HG03457 (cell line): ENCODE results near the gene ADAMTS17.
"Not testable (repeated sequence)": the region's sequence is repeated elsewhere in the genome, so short reads cannot be mapped to it uniquely, and the experiment has no call there.

Experiments
- ATAC-seq: cut with Tn5 transposase; IDR thresholded peaks from one replicate; pipeline ENCODE4 v1.9.1; 2021; ENCODE audit warnings: moderate number of reproducible peaks; ENCODE audit not compliant: unreplicated experiment

The ADAMTS17 gene

DNA sequence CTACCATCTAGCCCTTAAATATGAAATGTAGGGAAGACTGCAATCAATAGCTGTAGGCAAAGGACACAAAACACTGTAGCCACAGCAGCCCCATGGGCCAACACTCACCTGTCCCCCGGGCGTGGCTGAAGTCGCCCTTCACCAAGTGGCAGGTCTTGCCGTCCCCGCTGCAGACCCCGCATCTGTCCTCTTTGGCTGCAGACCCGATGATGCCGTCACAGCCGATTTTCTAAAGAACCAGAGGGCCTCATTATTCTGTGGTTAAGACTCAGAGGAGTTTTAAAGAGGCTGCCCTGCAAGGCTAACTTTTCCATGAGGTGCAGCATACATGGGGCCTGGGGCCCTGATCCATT lies 245.6 kb downstream of the ADAMTS17 start:
- no peak for ATAC-seq

GRCh38 chr15:100095541-100096247 lies 246.1 kb downstream of the ADAMTS17 start:
- ATAC-seq: no peak

DNA sequence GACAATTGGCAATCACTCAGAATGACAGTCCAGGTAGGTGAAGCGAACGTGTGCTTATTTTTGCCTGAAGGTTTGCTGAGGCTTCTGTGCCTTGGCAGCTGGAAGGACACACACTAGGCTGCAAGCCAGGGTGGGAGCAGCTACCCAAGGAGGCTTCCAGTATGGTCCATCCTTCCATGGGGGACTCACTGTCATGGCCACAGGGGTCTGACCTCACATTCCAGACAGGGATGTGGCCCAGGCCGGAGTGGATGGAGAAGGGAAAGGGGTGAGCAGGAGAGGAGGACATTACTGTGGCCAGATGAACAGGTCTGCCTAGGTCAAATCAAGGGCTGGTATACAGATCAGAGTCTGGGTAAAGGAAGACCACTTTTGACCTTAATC lies 247.7 kb downstream of the ADAMTS17 start:
- no peak for ATAC-seq

DNA sequence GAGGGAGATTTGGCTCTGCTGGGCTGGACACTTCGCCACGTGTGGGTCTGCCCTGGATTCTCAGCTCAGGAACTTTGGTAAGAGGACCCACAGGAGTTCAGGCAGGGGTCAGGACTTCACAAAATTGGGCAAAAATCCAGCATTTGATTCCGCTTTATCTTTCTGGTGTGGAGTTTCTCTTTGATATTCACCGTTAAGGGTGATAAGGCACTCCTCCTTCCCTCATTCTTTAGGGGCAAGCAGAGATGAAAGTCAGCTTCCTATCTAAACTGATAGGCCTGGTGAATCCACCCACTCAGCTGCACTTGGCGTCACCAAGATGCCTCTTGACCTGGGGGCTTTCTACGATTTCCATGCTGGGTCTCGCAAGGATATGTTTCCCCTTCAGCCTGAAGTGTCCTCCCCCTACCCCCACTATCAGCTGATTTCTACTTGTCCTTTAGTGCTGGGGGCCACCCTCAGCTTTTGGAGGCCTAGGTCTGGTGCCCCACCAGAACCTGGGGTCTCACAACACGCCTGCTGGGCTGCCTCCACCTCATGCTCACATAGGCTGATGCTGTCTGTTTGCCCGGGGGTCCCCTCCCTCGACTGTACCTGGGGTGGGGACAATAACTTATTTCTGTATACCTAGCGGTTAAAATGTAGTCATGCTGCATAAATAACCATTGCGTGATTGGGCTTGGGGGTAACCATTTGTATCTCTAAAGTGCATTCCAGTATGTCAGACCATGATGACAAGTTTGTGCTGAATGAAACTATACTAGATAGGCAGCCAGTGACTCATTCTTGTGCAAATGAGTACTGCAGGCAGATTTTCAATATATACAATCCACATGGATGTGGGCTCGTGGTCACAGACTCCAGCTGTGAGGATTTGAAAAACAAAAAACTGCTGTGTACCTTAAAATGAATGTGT lies 248.3 kb downstream of the ADAMTS17 start:
- no peak for ATAC-seq

GRCh38 chr15:100092034-100092433 lies 249.7 kb downstream of the ADAMTS17 start:
- ATAC-seq: no peak

- no peak for ATAC-seq
These were observed 251.4 kb downstream of the ADAMTS17 start for GRCh38 chr15:100090411-100090810.

GRCh38 chr15:100084042-100084821 lies 257.5 kb downstream of the ADAMTS17 start:
- ATAC-seq: not testable (repeated sequence)

DNA sequence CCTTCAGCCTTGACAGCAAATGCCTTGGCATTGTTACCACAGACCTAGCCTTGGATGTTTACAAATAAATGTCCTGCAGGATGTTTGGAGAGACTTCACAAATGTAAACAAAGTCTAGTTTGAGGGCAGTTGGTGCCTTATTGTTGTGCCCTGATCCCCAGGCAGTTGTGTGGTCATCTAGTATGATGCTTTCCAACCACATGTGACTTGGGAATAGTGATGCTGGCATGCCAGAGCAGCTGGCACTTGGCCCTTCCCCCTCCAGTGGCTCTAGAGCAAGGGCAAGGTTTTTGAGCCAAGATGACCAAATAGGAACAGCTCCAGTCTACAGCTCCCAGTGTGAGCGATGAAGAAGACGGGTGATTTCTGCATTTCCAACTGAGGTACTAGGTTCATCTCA lies 258.2 kb downstream of the ADAMTS17 start:
- no peak for ATAC-seq

GRCh38 chr15:100082761-100083402 lies 258.9 kb downstream of the ADAMTS17 start:
- ATAC-seq: no peak

DNA sequence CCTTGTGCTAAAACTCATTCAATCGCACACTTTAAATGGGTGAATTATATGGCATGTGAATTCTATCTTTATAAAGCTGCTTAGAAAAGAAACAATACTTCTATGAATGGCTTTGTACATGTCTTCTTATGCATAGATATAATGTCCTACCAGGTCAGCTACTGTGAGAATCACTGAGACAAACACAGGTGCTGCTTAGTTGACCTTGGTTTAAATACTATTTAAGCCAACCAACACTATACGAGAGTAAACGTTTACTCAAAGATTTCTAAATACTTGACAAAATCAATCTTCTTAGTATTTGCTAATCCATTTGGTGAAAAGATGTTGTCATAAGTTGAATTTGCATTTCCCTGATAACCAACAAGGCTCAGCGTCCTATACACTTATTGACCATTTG lies 260.3 kb downstream of the ADAMTS17 start:
- no peak for ATAC-seq

- no peak for ATAC-seq
These were observed 263.1 kb downstream of the ADAMTS17 start for GRCh38 chr15:100078511-100079220.

- ATAC-seq: no peak
These were observed 266.5 kb downstream of the ADAMTS17 start for GRCh38 chr15:100075229-100075628.

DNA sequence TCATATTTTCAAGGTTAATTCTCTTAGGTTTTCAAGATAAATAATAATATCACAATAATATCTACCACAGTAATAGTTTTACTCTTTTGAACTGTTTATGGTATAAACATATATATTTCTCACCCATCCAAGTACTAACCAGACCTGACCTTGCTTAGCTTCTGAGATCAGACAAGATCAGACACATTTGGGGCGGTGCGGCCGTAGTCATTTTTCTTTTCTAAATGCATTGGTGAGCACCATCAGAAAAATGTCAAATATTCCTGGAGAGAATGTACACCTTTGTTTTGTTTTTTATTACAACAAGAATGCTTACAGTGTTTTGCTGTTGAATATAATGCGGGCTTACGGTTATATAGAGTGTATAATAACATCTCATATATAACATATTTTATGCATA lies 267.8 kb downstream of the ADAMTS17 start:
- no peak for ATAC-seq

- not testable (repeated sequence) for ATAC-seq
These were observed 275.1 kb downstream of the ADAMTS17 start for GRCh38 chr15:100066521-100067280.

- ATAC-seq: no peak
These were observed 279.8 kb downstream of the ADAMTS17 start for GRCh38 chr15:100061944-100062343.

DNA sequence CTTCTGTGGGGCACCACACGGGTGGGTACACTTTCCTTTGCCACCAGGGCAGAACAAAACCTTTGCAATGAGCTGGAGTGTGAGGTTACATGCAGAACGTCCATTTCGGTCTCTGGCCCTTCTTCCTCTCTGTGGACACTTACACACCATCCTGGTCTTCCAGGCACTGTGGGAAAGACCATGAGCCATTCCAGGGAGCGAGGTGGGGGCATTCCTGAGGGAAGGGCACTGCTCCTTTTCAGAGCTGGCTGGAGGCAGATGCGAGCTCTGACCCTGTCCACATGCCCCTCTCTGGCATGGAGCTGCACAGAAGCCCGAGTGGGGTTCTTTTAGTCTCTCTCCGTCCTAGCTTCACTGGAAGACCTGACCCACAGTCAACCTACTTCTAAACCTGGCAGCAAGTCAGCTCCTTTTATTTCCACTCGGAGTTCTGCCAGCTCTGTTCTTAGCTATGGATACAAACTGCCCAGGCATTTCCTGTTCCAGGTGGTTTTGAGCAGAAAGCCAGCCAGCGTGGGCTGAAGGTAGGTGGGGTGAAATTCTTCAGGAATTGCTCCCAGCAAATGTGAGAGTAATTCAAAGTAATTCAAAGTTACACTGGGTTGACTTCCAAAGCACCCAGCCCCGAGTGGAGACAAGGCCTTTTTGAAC lies 281.4 kb downstream of the ADAMTS17 start:
- ATAC-seq: no peak

- ATAC-seq: no peak
These were observed 282.3 kb downstream of the ADAMTS17 start for GRCh38 chr15:100059521-100059920.

- ATAC-seq: no peak
These were observed 282.7 kb downstream of the ADAMTS17 start for GRCh38 chr15:100059094-100059493.

DNA sequence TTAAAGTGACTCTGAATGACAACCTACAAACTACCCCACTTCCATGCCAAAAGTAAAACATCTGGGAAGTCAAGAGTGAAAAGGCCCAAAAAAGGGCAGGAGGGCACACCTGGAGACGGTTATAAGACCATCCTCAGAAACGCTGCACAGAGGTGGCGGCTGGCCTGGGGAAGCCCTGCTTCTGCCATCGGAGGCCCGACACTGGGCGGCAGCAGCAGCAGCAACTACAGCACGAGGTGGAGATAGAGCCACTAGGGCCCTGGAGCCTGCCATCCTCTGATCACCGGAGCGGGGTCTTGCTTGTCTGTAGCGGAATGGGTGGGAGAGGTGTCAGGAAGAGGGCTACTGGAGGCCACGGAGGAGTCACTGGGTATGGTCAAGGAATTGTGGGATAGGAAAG lies 283.3 kb downstream of the ADAMTS17 start:
- ATAC-seq: no peak
